HG03571 (cell line): ENCODE measurements around the gene TIMP4.
A peak's percentile ranks its signal among the peaks of the same experiment; 100 is the strongest.

Experiments
- ATAC-seq: cut with Tn5 transposase; IDR thresholded peaks from one replicate; pipeline ENCODE4 v1.9.1; 2021; ENCODE audit not compliant: unreplicated experiment

TIMP4 gene

GRCh38 chr3:12158387-12159226 is at the start of gene TIMP4:
TSS of gene TIMP4 (minus strand) at chr3:12158912. CDS start at chr3:12158840, 72 bp downstream.
- no peak for ATAC-seq

- no peak for ATAC-seq
Measured at GRCh38 chr3:12205171-12205570, 46.5 kb upstream of the TIMP4 start.

GRCh38 chr3:12201813-12202212 is 43.1 kb upstream of the TIMP4 start:
- ATAC-seq, result no peak

- no peak for ATAC-seq
Measured at GRCh38 chr3:12198301-12198700, 39.6 kb upstream of the TIMP4 start.

GRCh38 chr3:12197475-12197874 is 38.8 kb upstream of the TIMP4 start:
- ATAC-seq, result peak; percentile 52

GRCh38 chr3:12196684-12197083 is 38.0 kb upstream of the TIMP4 start:
- no peak for ATAC-seq

- no peak for ATAC-seq
Measured at GRCh38 chr3:12195231-12195630, 36.5 kb upstream of the TIMP4 start.

- peak; percentile 60 for ATAC-seq
Measured at GRCh38 chr3:12194669-12195161, 36.0 kb upstream of the TIMP4 start.

- peak; percentile 15 for ATAC-seq
Measured at GRCh38 chr3:12194209-12194608, 35.5 kb upstream of the TIMP4 start.

GRCh38 chr3:12193485-12194165 is 34.9 kb upstream of the TIMP4 start:
- peak; percentile 47 for ATAC-seq

GRCh38 chr3:12192655-12193484 is 34.2 kb upstream of the TIMP4 start:
- ATAC-seq, result no peak

- ATAC-seq, result no peak
Measured at GRCh38 chr3:12192173-12192572, 33.5 kb upstream of the TIMP4 start.

- no peak for ATAC-seq
Measured at GRCh38 chr3:12191559-12191958, 32.8 kb upstream of the TIMP4 start.

GRCh38 chr3:12190832-12191231 is 32.1 kb upstream of the TIMP4 start:
- ATAC-seq, result no peak

GRCh38 chr3:12190221-12190807 is 31.6 kb upstream of the TIMP4 start:
- ATAC-seq, result no peak

- no peak for ATAC-seq
Measured at GRCh38 chr3:12188681-12189287, 30.1 kb upstream of the TIMP4 start.

GRCh38 chr3:12188328-12188648 is 29.6 kb upstream of the TIMP4 start:
- no peak for ATAC-seq

GRCh38 chr3:12187448-12188327 is 29.0 kb upstream of the TIMP4 start:
- ATAC-seq, result peak; percentile 60

GRCh38 chr3:12186515-12187286 is 28.0 kb upstream of the TIMP4 start:
- ATAC-seq, result no peak
